ENCODE data around the gene RIF1. TPM values are rescaled to one million over a fixed set of nuclear protein-coding genes. Genes with fewer than 3 reads are reported as not detected.
"Not testable (repeated sequence)": the region's sequence is repeated elsewhere in the genome, so short reads cannot be mapped to it uniquely, and the experiment has no call there.

Gene RIF1
- total RNA-seq, 1 experiment from 2014 or later, result 33.2 TPM

DNA sequence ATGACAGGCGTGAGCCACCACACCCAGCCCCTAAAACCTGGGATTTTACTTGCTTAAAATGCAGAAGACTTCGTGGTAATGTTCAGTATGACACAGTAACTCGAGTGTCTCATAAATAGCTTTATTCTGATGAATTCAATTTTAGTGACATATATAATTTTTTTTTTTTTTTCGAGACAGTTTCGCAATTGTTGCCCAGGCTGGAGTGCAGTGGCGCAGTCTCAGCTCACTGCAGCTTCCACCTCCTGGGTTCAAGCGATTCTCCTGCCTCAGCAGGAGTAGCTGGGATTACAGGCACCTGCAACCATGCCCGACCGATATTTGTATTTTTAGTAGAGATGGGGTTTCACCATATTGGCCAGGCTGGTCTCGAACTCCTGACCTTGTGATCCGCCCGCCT, 12.0 kb downstream of the RIF1 start:
- not testable (repeated sequence) for DNase-seq (ENCODE audit: low read depth)

DNA sequence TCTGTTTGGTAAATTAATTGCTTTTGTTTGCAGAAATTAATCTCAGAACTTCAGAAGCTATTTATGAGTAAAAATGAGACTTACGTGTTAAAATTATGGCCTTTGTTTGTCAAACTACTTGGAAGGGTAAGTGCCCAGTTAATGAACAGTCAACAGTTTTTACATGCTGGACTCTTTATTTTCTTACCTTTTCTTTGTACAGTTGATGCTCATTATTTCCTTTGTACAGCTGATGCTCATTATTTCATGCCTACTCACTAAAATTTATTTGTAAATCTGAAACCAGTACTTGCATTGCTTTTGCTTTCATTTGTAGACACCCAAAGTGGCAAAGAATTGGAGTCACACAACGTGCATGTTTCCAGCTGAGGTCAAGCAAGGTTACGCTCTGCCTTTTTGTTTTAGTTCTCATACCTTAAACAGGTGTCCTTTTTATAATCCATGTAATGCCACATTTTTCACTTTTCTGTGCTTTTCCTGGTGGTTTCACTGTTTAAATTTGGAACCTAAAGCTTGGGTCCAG, 13.3 kb downstream of the RIF1 start:
- DNase-seq (ENCODE audit: low read depth), result no peak

- DNase-seq (ENCODE audit: low read depth), result no peak
Observed at GRCh38 chr2:151423760-151424159, 14.1 kb downstream of the RIF1 start.

- DNase-seq (ENCODE audit: low read depth), result peak; percentile 21
Observed at GRCh38 chr2:151437630-151438029, 27.9 kb downstream of the RIF1 start.

- no peak for DNase-seq (ENCODE audit: low read depth)
Observed at GRCh38 chr2:151438506-151438905, 28.8 kb downstream of the RIF1 start.

- no peak for DNase-seq (ENCODE audit: low read depth)
Observed at GRCh38 chr2:151439127-151439526, 29.4 kb downstream of the RIF1 start.

- no peak for DNase-seq (ENCODE audit: low read depth)
Observed at GRCh38 chr2:151459358-151459757, 49.7 kb downstream of the RIF1 start.

- no peak for DNase-seq (ENCODE audit: low read depth)
Observed at GRCh38 chr2:151465771-151466170, 56.1 kb downstream of the RIF1 start.

DNA sequence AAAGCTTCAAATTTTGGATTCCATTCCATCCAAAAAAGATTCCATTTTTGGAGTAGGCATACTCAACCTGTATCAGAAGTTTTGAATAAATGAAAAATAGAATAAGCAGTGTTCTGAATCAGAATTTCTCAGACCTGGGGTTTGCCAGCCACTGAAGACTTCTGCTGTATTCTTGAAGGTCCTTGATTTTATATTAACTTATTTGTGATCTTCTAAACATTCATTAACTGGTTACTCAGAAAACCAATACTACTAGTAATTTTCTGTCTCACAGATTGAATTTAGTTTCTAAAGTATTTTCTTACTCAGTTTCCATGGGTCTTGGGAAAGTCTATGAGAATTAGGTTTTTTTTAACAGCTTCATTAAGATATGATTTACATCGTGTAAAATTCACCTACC, 60.9 kb downstream of the RIF1 start:
- no peak for DNase-seq (ENCODE audit: low read depth)

DNA sequence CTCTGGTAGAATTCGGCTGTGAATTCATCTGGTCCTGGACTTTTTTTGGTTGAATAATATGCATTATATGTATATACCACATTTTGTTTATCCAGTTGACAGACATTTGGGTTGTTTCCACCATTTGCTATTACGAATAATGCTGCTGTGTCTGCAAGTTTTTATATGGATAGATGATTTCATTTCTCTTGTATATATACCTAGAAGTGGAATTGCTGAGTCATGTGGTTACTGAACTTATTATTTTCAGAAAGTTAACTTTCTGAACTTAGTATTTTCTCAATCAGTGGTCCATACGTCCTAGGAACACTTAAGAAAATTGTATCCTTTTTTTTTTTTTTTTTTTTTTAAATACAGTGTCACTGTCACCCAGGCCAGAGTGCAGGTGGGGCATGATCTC, 63.3 kb downstream of the RIF1 start:
- no peak for DNase-seq (ENCODE audit: low read depth)

DNA sequence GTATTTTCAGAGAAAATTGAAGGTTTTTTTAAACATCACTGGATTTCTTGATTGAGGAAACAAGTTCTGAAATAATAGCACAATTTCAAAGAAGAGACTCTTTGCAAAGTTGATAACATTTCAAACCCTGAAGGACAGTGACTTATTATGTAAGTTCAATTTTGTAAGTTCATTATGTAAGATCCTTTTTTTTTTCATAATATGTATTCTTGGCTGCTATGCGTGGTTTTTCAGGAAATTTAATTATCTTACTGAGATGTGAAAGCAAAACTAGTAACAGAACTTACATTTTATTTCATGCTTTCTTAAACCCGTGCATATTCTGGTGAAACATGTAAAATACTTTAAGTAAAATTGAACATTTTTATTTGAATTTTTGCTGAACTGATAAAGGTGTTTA, 65.4 kb downstream of the RIF1 start:
- DNase-seq (ENCODE audit: low read depth), result no peak

DNA sequence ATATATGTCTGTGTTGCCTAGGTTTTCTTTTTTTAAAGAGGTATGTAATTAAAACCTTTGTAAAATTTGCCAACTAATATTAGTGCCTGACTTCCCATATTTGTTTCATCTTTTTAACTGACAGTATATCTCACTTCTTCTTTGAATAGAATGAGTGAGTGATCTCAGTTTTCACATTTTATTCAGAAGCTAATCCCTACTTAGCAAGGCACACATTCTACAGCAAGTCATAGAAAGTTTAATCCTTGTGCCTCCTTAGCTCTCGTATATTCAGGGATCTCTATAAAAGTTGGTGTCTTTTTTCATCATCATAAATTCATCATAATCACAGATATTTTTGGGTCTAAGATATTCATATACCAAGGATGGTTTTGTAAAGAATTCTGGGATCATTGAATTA, 66.6 kb downstream of the RIF1 start:
- no peak for DNase-seq (ENCODE audit: low read depth)

DNA sequence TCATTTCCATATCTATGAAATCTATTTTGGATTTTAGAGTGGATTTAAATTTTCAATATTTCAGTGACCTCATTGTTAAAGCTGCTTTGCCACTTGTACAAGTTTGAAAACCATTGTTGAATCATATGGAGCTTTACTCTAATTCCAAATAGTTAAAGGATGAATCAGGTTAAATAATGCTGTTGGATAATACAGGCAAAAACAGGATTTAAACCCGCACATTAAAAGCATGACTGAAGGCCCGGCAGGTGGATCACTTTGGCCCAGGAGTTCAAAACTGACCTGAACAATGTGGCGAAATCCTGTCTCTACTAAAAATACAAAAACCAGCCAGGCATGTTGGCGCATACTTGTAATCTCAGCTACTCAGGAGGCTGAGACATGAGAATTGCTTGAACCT, 68.3 kb downstream of the RIF1 start:
- DNase-seq (ENCODE audit: low read depth), result peak; percentile 6

- no peak for DNase-seq (ENCODE audit: low read depth)
Observed at GRCh38 chr2:151481744-151482143, 72.0 kb downstream of the RIF1 start.

- no peak for DNase-seq (ENCODE audit: low read depth)
Observed at GRCh38 chr2:151482171-151482725, 72.5 kb downstream of the RIF1 start.

- no peak for DNase-seq (ENCODE audit: low read depth)
Observed at GRCh38 chr2:151483546-151483945, 73.8 kb downstream of the RIF1 start.

DNA sequence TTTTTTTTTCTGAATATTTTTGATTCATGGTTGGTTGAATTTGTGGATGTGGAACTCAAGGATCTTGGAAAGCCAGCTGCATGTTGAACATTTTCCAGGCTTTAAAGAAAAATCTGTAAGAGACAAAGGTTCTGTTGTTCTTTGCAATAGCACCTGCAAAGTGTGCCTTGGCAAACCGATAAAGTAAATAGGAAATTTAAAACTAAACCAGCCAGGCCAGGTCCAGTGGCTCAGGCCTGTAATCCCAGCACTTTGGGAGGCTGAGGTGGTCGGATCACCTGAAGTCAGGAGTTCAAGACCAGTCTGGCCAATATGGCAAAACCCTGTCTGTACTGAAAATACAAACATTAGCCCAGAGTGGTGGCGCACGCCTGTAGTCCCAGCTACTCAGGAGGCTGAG, 74.4 kb downstream of the RIF1 start:
- no peak for DNase-seq (ENCODE audit: low read depth)

DNA sequence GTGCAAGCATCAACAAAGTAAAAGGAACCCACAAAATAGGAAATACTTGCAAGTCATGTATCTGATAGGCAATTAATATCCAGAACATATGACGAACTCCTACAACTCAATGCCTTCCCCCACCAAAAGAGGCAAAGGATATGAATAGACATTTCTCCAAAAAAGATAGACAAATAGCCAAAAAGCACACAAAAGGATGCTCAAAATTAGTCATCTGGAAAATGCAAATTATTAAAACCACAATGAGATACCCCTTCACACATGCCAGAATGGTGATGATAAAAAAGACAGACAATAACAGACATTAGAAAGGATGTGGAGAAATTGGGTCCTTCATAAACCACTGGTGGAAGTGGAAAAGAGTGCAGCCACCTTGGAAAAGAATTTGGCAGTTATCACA, 76.4 kb downstream of the RIF1 start:
- DNase-seq (ENCODE audit: low read depth), result no peak

DNA sequence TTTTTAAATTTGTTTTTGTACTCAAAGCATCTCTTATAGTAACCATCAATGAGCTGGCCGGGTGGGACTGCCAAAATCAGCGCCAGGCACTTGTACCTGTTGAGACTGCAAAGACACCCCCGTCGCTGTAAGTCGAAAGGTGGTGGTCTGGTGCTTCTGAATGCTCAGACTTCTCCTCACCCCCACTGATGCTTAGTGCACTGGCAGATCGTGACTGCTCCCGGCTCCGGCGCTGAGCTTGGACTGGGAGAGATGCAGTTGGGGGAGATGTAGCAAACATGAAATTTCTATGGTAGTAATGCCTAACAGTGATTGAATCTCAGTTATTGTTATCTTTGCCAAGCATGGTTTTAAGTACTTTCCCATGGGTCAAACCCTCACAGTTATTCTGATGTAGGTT, 80.6 kb downstream of the RIF1 start:
- DNase-seq (ENCODE audit: low read depth), result no peak

DNA sequence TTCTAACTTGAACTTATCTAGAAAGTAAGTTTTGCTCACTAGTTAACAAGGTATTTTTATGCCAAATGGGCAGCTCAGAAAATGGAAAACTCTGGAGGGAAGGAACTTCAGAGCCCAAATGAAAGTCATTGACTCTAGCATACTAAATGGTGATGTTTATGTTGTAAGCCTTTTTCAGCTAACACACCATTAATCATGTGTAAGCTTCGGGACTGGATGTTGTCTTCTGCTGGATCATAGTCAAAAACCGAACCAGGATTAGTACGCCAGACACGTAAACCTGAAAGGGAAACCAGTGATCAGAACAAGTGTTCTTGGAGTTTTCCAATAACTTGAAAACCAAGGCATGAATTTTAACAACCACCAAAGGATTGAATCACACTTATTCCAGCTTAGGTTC, 81.8 kb downstream of the RIF1 start:
- no peak for DNase-seq (ENCODE audit: low read depth)

- DNase-seq (ENCODE audit: low read depth), result no peak
Observed at GRCh38 chr2:151498178-151498577, 88.5 kb downstream of the RIF1 start.

DNA sequence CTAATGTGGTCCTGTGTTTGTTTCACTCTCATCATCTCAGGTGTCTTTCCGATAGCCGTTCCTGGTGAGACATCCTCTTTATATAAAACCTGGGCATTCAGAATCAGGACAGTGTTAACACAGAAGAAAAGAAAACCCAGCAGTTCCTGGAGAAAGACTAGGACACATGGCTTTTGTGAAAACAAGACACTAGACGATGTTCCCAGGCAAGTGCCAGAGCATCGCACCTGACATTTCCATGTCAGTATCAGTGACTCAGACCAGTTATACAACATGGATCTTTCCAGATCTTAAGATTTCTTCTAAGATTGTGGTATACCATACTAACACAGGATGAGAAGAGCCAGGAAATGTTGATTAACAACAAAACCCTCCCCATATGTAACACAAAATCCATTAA, 96.5 kb downstream of the RIF1 start:
- DNase-seq (ENCODE audit: low read depth), result no peak

GRCh38 chr2:151508519-151508918, 98.8 kb downstream of the RIF1 start:
- no peak for DNase-seq (ENCODE audit: low read depth)

- DNase-seq (ENCODE audit: low read depth), result peak; percentile 52
Observed at GRCh38 chr2:151518802-151519201, 109.1 kb downstream of the RIF1 start.
